Measurements from ENCODE around the gene FAM50A. TPM values are rescaled to one million over a fixed set of nuclear protein-coding genes. Genes with fewer than 3 reads are reported as not detected.
A peak's percentile ranks its signal among the peaks of the same experiment; 100 is the strongest.

FAM50A gene
- total and polyA plus RNA-seq, 2 of the 4 experiments (the other 2 are of a cell fraction), result 46.4 to 119 TPM

DNA sequence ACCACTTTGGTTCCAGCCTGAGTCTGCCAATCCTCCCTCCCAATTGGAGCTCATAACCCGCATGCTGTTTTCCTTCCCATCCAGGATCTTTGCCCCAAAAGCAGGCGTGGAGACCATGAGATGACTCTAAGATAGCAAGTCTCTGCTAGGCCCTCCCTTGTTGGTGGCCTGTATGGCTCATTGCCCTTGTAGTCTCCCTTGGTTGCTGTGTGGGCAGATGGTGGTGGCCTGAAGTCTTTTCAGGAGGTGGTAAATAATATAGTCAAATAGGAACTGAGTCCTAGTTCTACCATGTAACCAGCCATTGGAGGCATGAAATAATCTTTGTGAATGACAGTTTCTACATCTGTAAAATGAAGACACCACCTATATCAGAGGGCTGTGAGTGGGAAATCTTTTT is 14.2 kb upstream of the FAM50A start:
- in situ Hi-C loops (cut with MboI; ENCODE audit: low sequenced_read_pairs), result no loop called here

More for the DNA sequence above, 14.2 kb upstream of the FAM50A start:
- Histone ChIP-seq H2BK5ac (ENCODE audit: low read depth, low read length, poor library complexity, severe bottlenecking) (no peak overlapping the region), H3K4me2 (ENCODE audit: low read depth, low read length) (peak overlapping the region; percentile 91), H3K56ac (ENCODE audit: extremely low read depth, insufficient read depth, low read length) (no peak overlapping the region), H2BK120ac (ENCODE audit: low read depth, low read length) (no peak overlapping the region), H3K27ac (ENCODE audit: insufficient read depth, low read length) (no peak overlapping the region), H3K36me3 (ENCODE audit: control insufficient read depth, insufficient read depth, low read length) (peaks cover 22% of the 10 kb centered on the region; the same call in 1 of the 2 replicates), H3K9ac (ENCODE audit: low read depth, low read length) (no peak overlapping the region), H3K14ac (replicated peaks; ENCODE audit: low read depth, low read length) (no peak overlapping the region), H2AK9ac (replicated peaks; ENCODE audit: low read depth, low read length, poor library complexity) (peak overlapping the region; percentile 74), H3K4ac (ENCODE audit: low read depth, low read length) (no peak overlapping the region), H4K91ac (ENCODE audit: insufficient read depth, low read depth, low read length) (no peak overlapping the region), H3K4me1 (ENCODE audit: control insufficient read depth, insufficient read depth, low read length) (peaks cover 2% of the 10 kb centered on the region; the same call in 1 of the 2 replicates), H2BK15ac (ENCODE audit: low read depth, low read length) (no peak overlapping the region), H2AK5ac (ENCODE audit: low read depth, low read length) (no peak overlapping the region), H3K27me3 (ENCODE audit: control insufficient read depth, insufficient read depth, low read length) (no peaks in the 10 kb centered on the region), H4K20me1 (ENCODE audit: insufficient read depth, low read length) (peaks cover 7% of the 10 kb centered on the region), H3K4me3 (ENCODE audit: insufficient read depth, low read depth, low read length) (no peak overlapping the region; the same call in 1 of the 2 replicates), H4K5ac (ENCODE audit: low read depth, low read length) (no peak overlapping the region), H3K79me1 (ENCODE audit: low read depth in 1 of 2, low read length in 2 of 2) (peaks cover 7 to 22% of the 10 kb centered on the region in 2 experiments), H2BK20ac (ENCODE audit: low read depth, low read length) (no peak overlapping the region), H3K23ac (ENCODE audit: low read depth, low read length) (no peak overlapping the region), H3K18ac (ENCODE audit: low read depth, low read length) (no peak overlapping the region), H3K9me3 (ENCODE audit: control insufficient read depth, insufficient read depth, low read length) (no peaks in the 10 kb centered on the region), H3K9me1 (ENCODE audit: insufficient read depth, low read length) (peaks cover 3% of the 10 kb centered on the region; the same call in 1 of the 2 replicates), H2AFZ (replicated peaks; ENCODE audit: low read length, poor library complexity) (no peak overlapping the region), H4K8ac (ENCODE audit: low read depth in 2 of 2, low read length in 2 of 2) (no peak overlapping the region)
- no peak for ATAC-seq (ENCODE audit: low read depth)
- TF ChIP-seq RFX5 (IDR thresholded peaks at IDR 0.05; ENCODE audit: low read depth, low read length) (no peak), MAFK (IDR thresholded peaks at IDR 0.05; ENCODE audit: low read depth, low read length) (no peak), POLR2A (IDR thresholded peaks at IDR 0.05; ENCODE audit: low read depth, low read length) (no peak), MAZ (IDR thresholded peaks at IDR 0.05; ENCODE audit: borderline replicate concordance, low read depth, low read length) (no peak), RCOR1 (IDR thresholded peaks at IDR 0.05; ENCODE audit: insufficient replicate concordance, low read length) (no peak), BHLHE40 (IDR thresholded peaks at IDR 0.05; ENCODE audit: low read depth, low read length) (no peak), SMC3 (IDR thresholded peaks at IDR 0.05; ENCODE audit: low read depth, low read length) (no peak), CHD1 (IDR thresholded peaks at IDR 0.05; ENCODE audit: low read depth, low read length) (no peak), CEBPB (IDR thresholded peaks at IDR 0.05; ENCODE audit: low read depth, low read length) (no peak), RAD21 (IDR thresholded peaks at IDR 0.05; ENCODE audit: low read length) (no peak), FOS (IDR thresholded peaks at IDR 0.05; ENCODE audit: low read depth, low read length) (no peak), NFE2L2 (IDR thresholded peaks at IDR 0.05; ENCODE audit: low read depth, low read length) (no peak), MXI1 (IDR thresholded peaks at IDR 0.05; ENCODE audit: borderline replicate concordance, low read depth, low read length) (no peak)
- TF ChIP-seq, protein P1, sequence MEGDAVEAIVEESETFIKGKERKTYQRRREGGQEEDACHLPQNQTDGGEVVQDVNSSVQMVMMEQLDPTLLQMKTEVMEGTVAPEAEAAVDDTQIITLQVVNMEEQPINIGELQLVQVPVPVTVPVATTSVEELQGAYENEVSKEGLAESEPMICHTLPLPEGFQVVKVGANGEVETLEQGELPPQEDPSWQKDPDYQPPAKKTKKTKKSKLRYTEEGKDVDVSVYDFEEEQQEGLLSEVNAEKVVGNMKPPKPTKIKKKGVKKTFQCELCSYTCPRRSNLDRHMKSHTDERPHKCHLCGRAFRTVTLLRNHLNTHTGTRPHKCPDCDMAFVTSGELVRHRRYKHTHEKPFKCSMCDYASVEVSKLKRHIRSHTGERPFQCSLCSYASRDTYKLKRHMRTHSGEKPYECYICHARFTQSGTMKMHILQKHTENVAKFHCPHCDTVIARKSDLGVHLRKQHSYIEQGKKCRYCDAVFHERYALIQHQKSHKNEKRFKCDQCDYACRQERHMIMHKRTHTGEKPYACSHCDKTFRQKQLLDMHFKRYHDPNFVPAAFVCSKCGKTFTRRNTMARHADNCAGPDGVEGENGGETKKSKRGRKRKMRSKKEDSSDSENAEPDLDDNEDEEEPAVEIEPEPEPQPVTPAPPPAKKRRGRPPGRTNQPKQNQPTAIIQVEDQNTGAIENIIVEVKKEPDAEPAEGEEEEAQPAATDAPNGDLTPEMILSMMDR (conservative IDR thresholded peaks at IDR 0.05; ENCODE audit: low read depth, low read length), result no peak
- TF ChIP-seq, protein P2, sequence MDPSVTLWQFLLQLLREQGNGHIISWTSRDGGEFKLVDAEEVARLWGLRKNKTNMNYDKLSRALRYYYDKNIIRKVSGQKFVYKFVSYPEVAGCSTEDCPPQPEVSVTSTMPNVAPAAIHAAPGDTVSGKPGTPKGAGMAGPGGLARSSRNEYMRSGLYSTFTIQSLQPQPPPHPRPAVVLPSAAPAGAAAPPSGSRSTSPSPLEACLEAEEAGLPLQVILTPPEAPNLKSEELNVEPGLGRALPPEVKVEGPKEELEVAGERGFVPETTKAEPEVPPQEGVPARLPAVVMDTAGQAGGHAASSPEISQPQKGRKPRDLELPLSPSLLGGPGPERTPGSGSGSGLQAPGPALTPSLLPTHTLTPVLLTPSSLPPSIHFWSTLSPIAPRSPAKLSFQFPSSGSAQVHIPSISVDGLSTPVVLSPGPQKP (IDR thresholded peaks at IDR 0.05; ENCODE audit: borderline replicate concordance, low read depth, low read length), result no peak
- TF ChIP-seq, protein P3, sequence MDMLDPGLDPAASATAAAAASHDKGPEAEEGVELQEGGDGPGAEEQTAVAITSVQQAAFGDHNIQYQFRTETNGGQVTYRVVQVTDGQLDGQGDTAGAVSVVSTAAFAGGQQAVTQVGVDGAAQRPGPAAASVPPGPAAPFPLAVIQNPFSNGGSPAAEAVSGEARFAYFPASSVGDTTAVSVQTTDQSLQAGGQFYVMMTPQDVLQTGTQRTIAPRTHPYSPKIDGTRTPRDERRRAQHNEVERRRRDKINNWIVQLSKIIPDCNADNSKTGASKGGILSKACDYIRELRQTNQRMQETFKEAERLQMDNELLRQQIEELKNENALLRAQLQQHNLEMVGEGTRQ (IDR thresholded peaks at IDR 0.05; ENCODE audit: low read depth, low read length), result no peak
- BruUV-seq (replicated peaks), result no TSS peak
- WGBS, 2 experiments (ENCODE audit: extremely low coverage in 2 of 2, insufficient read length in 1 of 2), result no CpG with 5 or more reads among the region's 2 CpGs
- ChIA-PET POLR2A (ENCODE audit: unreplicated experiment) (no interaction called here), CTCF (interaction anchor here (1.2 kb wide), 1 partner anchor 15 kb away, joined by 6 read pairs; no protein-coding TSS in a partner anchor)
- dilution Hi-C loops (cut with HindIII; ENCODE audit: low sequenced_read_pairs, unreplicated experiment), result no loop called here
- intact Hi-C loops (cut with micrococcal nuclease), result no loop called here
- no peak for DNase-seq
